Fibroblast of lung (primary cell): ENCODE data around the gene COX7B2. TPM values are rescaled to one million over a fixed set of nuclear protein-coding genes. Genes with fewer than 3 reads are reported as not detected.

Experiments used
- DNase-seq, 2 donors: peaks; one replicate each; pipeline versions ENCODE4 v3.0.0 to v3.0.0-alpha.2; 2010; ENCODE audit warnings: low read depth in 2 of 2
- H2AFZ ChIP-seq: 2 replicates; pipeline ENCODE4 v1.5.1; 2012; ENCODE audit warnings: low read length, control low read depth, inconsistent platforms
- H3K27ac ChIP-seq: 2 replicates; pipeline ENCODE4 v1.5.1; 2011; ENCODE audit warnings: low read length, control low read depth; ENCODE audit not compliant: insufficient read depth
- H3K27me3 ChIP-seq: 2 replicates; pipeline ENCODE4 v1.5.1; 2011; ENCODE audit warnings: mild to moderate bottlenecking, low read length; ENCODE audit not compliant: control insufficient read depth, insufficient read depth
- H3K36me3 ChIP-seq: 2 replicates; pipeline ENCODE4 v1.5.1; 2011; ENCODE audit warnings: low read length; ENCODE audit not compliant: control insufficient read depth, insufficient read depth
- H3K4me1 ChIP-seq: 2 replicates; pipeline ENCODE4 v1.5.1; 2011; ENCODE audit warnings: low read length; ENCODE audit not compliant: control insufficient read depth, insufficient read depth; ENCODE audit errors: extremely low read depth
- H3K4me2 ChIP-seq: 2 replicates; pipeline ENCODE4 v1.5.1; 2011; ENCODE audit warnings: low read length, control low read depth; ENCODE audit not compliant: insufficient read depth; ENCODE audit errors: extremely low read depth
- H3K4me3 ChIP-seq, 4 experiments: fragments of 200-600 bp in 1 of 4; sonication (generic) in 1 of 4; replicated peaks in 1 of 4; 2 replicates each; pipeline ENCODE4 v1.5.1; 2011 to 2016; ENCODE audit warnings: low read length in 4 of 4, low read depth in 3 of 4, mild to moderate bottlenecking in 3 of 4, control low read depth in 2 of 4, inconsistent platforms in 1 of 4, mixed read lengths in 1 of 4; ENCODE audit not compliant: insufficient read depth in 1 of 4; ENCODE audit errors: control extremely low read depth in 1 of 4
- H3K79me2 ChIP-seq: 2 replicates; pipeline ENCODE4 v1.5.1; 2012; ENCODE audit warnings: mild to moderate bottlenecking, low read length, inconsistent platforms; ENCODE audit not compliant: control insufficient read depth, insufficient read depth
- H3K9ac ChIP-seq: 2 replicates; pipeline ENCODE4 v1.5.1; 2011; ENCODE audit warnings: mild to moderate bottlenecking, low read length, control low read depth; ENCODE audit not compliant: insufficient read depth
- H3K9me3 ChIP-seq: 2 replicates; pipeline ENCODE4 v1.5.1; 2012; ENCODE audit warnings: low read depth, low read length; ENCODE audit not compliant: control insufficient read depth, insufficient read depth
- H4K20me1 ChIP-seq: 2 replicates; pipeline ENCODE4 v1.5.1; 2011; ENCODE audit warnings: low read length; ENCODE audit not compliant: control insufficient read depth, insufficient read depth; ENCODE audit errors: extremely low read depth
- EZH2 ChIP-seq: IDR thresholded peaks from 2 replicates; pipeline ENCODE4 v1.5.1; 2012; ENCODE audit warnings: low read length, control low read depth, mild to moderate bottlenecking; ENCODE audit errors: missing control alignments
- polyA plus RNA-seq, 2 donors: library from polyadenylated mRNA; depleted of rRNA in 1 of 2; stranded (reverse) in 1 of 2; unstranded in 1 of 2; fragments of >200 nt; gene quantifications; 2 replicates each; pipeline ENCODE4 v1.2.1, GENCODE V29; 2011 to 2012; ENCODE audit warnings: missing spikeins in 1 of 2
- total RNA-seq: library from RNA; depleted of rRNA; stranded (reverse); fragments of >200 nt; gene quantifications from 2 replicates; pipeline ENCODE4 v1.2.1, GENCODE V29; 2014
- TF ChIP-seq, protein P1 (sequence below), 2 donors: IDR thresholded peaks in 1 of 2; conservative IDR thresholded peaks in 1 of 2; 1 replicate in 1 of 2; 2 replicates in 1 of 2; pipeline ENCODE4 v1.5.1; 2011 to 2012; ENCODE audit warnings: low read length in 2 of 2, control low read depth in 1 of 2, inconsistent platforms in 1 of 2, low read depth in 1 of 2, mild to moderate bottlenecking in 1 of 2

COX7B2 gene
- total and polyA plus RNA-seq, 2 donors (not counting 1 experiment from before 2014, with no cell fraction given) = not detected

DNA sequence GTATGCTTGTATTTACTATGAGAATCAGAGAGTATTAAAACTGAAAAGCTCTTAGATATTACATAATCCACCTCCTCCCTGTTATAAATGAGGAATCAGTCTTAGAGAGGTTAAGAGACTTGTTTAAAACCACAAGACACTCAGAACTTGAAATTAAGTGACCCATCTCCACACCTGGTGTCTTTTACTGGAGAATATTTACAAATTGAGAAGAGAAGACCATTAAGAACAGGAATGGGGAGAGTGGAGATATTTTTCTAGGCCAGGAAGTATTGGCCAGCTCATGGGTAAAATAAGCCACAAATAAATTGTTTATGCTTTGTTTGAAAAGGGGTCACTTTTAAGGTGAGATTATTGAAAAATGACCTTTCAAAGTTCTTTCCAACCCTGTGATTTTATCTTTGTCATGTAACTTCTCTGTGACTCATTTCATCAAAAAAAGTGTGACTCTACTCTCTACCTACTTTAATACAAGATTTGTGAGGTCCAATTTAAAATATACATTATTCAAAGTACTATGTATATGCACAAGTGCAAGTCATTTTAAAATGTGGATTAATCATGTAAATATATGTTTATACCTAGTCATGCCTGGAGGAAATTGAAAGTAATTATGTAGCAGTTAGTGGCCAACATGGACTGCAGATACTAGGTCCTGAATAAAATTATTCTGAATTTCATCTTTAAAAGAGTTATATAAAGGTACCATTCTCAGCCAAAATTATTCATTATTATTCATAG is 15.9 kb upstream of the COX7B2 start:
- Histone ChIP-seq H4K20me1 (no peaks in the 10 kb centered on the region), H3K27me3 (no peaks in the 10 kb centered on the region), H3K9ac (no peak overlapping the region), H3K4me3 (no peak overlapping the region), H3K9me3 (no peaks in the 10 kb centered on the region), H3K4me1 (no peaks in the 10 kb centered on the region), H3K36me3 (no peaks in the 10 kb centered on the region), H2AFZ (no peak overlapping the region), H3K27ac (no peak overlapping the region), H3K79me2 (no peaks in the 10 kb centered on the region), H3K4me2 (no peak overlapping the region)
- DNase-seq = no peak
- TF ChIP-seq, protein P1, sequence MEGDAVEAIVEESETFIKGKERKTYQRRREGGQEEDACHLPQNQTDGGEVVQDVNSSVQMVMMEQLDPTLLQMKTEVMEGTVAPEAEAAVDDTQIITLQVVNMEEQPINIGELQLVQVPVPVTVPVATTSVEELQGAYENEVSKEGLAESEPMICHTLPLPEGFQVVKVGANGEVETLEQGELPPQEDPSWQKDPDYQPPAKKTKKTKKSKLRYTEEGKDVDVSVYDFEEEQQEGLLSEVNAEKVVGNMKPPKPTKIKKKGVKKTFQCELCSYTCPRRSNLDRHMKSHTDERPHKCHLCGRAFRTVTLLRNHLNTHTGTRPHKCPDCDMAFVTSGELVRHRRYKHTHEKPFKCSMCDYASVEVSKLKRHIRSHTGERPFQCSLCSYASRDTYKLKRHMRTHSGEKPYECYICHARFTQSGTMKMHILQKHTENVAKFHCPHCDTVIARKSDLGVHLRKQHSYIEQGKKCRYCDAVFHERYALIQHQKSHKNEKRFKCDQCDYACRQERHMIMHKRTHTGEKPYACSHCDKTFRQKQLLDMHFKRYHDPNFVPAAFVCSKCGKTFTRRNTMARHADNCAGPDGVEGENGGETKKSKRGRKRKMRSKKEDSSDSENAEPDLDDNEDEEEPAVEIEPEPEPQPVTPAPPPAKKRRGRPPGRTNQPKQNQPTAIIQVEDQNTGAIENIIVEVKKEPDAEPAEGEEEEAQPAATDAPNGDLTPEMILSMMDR (conservative IDR thresholded peaks at IDR 0.05 in 1 of 2, IDR thresholded peaks at IDR 0.05 in 1 of 2; ENCODE audit: low read depth in 1 of 2, low read length in 2 of 2) = no peak
- TF ChIP-seq EZH2 = no peak

GRCh38 chr4:46922205-46922604 is 13.2 kb upstream of the COX7B2 start:
- H3K4me1 ChIP-seq = no peaks in the 10 kb centered on the region
- no peaks in the 10 kb centered on the region for H3K79me2 ChIP-seq
- H3K9me3 ChIP-seq = no peaks in the 10 kb centered on the region
- H3K27ac ChIP-seq = no peak overlapping the region
- H4K20me1 ChIP-seq = no peaks in the 10 kb centered on the region
- H3K4me3 ChIP-seq = no peak overlapping the region
- TF ChIP-seq EZH2 = no peak
- TF ChIP-seq, protein P1 (conservative IDR thresholded peaks at IDR 0.05 in 1 of 2, IDR thresholded peaks at IDR 0.05 in 1 of 2; ENCODE audit: low read depth in 1 of 2, low read length in 2 of 2) = no peak
- no peak overlapping the region for H3K9ac ChIP-seq
- H3K4me2 ChIP-seq = no peak overlapping the region
- no peaks in the 10 kb centered on the region for H3K27me3 ChIP-seq
- peak in 1 of 2 donors; percentile 35 for DNase-seq
- no peak overlapping the region for H2AFZ ChIP-seq
- no peaks in the 10 kb centered on the region for H3K36me3 ChIP-seq

DNA sequence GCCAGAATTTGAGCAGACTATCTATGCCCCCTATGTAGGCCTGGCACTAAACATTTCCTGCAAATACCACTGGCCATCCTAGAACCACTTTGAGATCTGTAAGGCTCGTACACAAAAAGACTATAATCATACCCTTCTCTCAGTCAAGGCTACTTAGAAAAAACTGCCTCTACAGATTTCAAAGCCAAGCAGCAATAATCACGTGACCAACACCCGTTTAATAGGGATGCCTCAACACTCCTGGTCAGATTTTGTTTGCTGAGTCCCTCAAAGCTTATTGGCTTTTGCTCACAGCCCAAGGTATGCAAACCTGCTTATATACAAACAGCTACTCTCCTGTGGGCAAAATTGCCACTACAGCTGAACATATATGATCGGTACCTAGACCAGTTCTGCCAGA is 897 bp downstream of the COX7B2 start:
- DNase-seq = no peak
- TF ChIP-seq, protein P1 (conservative IDR thresholded peaks at IDR 0.05 in 1 of 2, IDR thresholded peaks at IDR 0.05 in 1 of 2; ENCODE audit: low read depth in 1 of 2, low read length in 2 of 2) = no peak
- no peak for TF ChIP-seq EZH2

More for the DNA sequence above, 897 bp downstream of the COX7B2 start:
- Histone ChIP-seq H3K36me3 (no peaks in the 10 kb centered on the region), H3K9ac (no peak overlapping the region), H3K9me3 (no peaks in the 10 kb centered on the region), H4K20me1 (no peaks in the 10 kb centered on the region), H3K27ac (no peak overlapping the region), H3K4me3 (no peak overlapping the region), H3K4me1 (no peaks in the 10 kb centered on the region), H2AFZ (no peak overlapping the region), H3K27me3 (no peaks in the 10 kb centered on the region), H3K4me2 (no peak overlapping the region), H3K79me2 (no peaks in the 10 kb centered on the region)
